Activated naive CD4-positive, alpha-beta T cell treated with anti-CD3 and anti-CD28 coated beads, Interleukin-2, amount 10 ng/mL, durations not matched to agents 7 days and 5 days (primary cell): ENCODE data around the gene KRT34.
"Not testable (repeated sequence)": the region's sequence is repeated elsewhere in the genome, so short reads cannot be mapped to it uniquely, and the experiment has no call there.

Experiments
- CTCF ChIA-PET: fragments of 350-600 bp; sonication (Branson Sonifier 250); formaldehyde crosslinking; loops from one replicate; lab custom pipeline; 2021; ENCODE audit warnings: antibody characterized with exemption; lab: Charles Lee
- DNase-seq: peaks from one replicate; pipeline ENCODE4 v3.0.0-alpha.2; 2020
- H3K27ac Mint-ChIP-seq: one replicate; pipeline ENCODE4 v1.8.0; 2021; ENCODE audit warnings: mild to moderate bottlenecking, moderate library complexity, mixed read lengths
- H3K27me3 Mint-ChIP-seq: one replicate; pipeline ENCODE4 v1.8.0; 2021; ENCODE audit warnings: mild to moderate bottlenecking, mixed read lengths
- H3K36me3 Mint-ChIP-seq: one replicate; pipeline ENCODE4 v1.8.0; 2021; ENCODE audit warnings: mixed read lengths
- H3K4me1 Mint-ChIP-seq: one replicate; pipeline ENCODE4 v1.8.0; 2021; ENCODE audit warnings: mixed read lengths
- H3K4me3 Mint-ChIP-seq: one replicate; pipeline ENCODE4 v1.8.0; 2021; ENCODE audit warnings: mild to moderate bottlenecking, moderate library complexity, mixed read lengths
- H3K9me3 Mint-ChIP-seq: one replicate; pipeline ENCODE4 v1.8.0; 2021; ENCODE audit warnings: mixed read lengths

KRT34 gene

GRCh38 chr17:41367426-41368075, 14.6 kb downstream of the KRT34 start:
- Mint-ChIP-seq H3K4me1 (no peaks in the 10 kb centered on the region), H3K36me3 (no peaks in the 10 kb centered on the region), H3K27me3 (no peaks in the 10 kb centered on the region), H3K9me3 (no peaks in the 10 kb centered on the region), H3K4me3 (no peak overlapping the region), H3K27ac (no peak overlapping the region)
- DNase-seq = no peak
- CTCF ChIA-PET = no interaction called here

GRCh38 chr17:41366070-41366469, 16.0 kb downstream of the KRT34 start:
- Mint-ChIP-seq H3K27me3 (no peaks in the 10 kb centered on the region), H3K4me3 (no peak overlapping the region), H3K27ac (no peak overlapping the region), H3K36me3 (no peaks in the 10 kb centered on the region), H3K9me3 (no peaks in the 10 kb centered on the region), H3K4me1 (no peaks in the 10 kb centered on the region)
- CTCF ChIA-PET = no interaction called here
- no peak for DNase-seq

GRCh38 chr17:41363881-41364280, 18.2 kb downstream of the KRT34 start:
- H3K36me3 Mint-ChIP-seq = no peaks in the 10 kb centered on the region
- H3K4me1 Mint-ChIP-seq = no peaks in the 10 kb centered on the region
- H3K27ac Mint-ChIP-seq = no peak overlapping the region
- no peak for DNase-seq
- CTCF ChIA-PET = no interaction called here
- no peak overlapping the region for H3K4me3 Mint-ChIP-seq
- H3K9me3 Mint-ChIP-seq = no peaks in the 10 kb centered on the region
- H3K27me3 Mint-ChIP-seq = no peaks in the 10 kb centered on the region

- Mint-ChIP-seq H3K4me1 (no peaks in the 10 kb centered on the region), H3K36me3 (no peaks in the 10 kb centered on the region), H3K27me3 (peaks cover 8% of the 10 kb centered on the region), H3K4me3 (no peak overlapping the region), H3K9me3 (no peaks in the 10 kb centered on the region), H3K27ac (no peak overlapping the region)
- CTCF ChIA-PET = no interaction called here
- DNase-seq = no peak
Observed at GRCh38 chr17:41360296-41360995, 21.7 kb downstream of the KRT34 start.

- Mint-ChIP-seq H3K4me1 (peaks cover 5% of the 10 kb centered on the region), H3K36me3 (no peaks in the 10 kb centered on the region), H3K27me3 (peaks cover 25% of the 10 kb centered on the region), H3K4me3 (no peak overlapping the region), H3K9me3 (no peaks in the 10 kb centered on the region), H3K27ac (no peak overlapping the region)
- DNase-seq = no peak
- CTCF ChIA-PET = no interaction called here
Observed at GRCh38 chr17:41354536-41354935, 27.6 kb downstream of the KRT34 start.

GRCh38 chr17:41352597-41353366, 29.3 kb downstream of the KRT34 start:
- H3K36me3 Mint-ChIP-seq = no peaks in the 10 kb centered on the region
- DNase-seq = no peak
- H3K27me3 Mint-ChIP-seq = peaks cover 25% of the 10 kb centered on the region
- no peak overlapping the region for H3K27ac Mint-ChIP-seq
- H3K4me1 Mint-ChIP-seq = peaks cover 5% of the 10 kb centered on the region
- H3K9me3 Mint-ChIP-seq = no peaks in the 10 kb centered on the region
- H3K4me3 Mint-ChIP-seq = no peak overlapping the region
- CTCF ChIA-PET = interaction anchor here (0.5 kb wide), 1 partner anchor 361 kb away, joined by 4 read pairs; no protein-coding TSS in a partner anchor

- Mint-ChIP-seq H3K27me3 (peaks cover 18% of the 10 kb centered on the region), H3K27ac (no peak overlapping the region), H3K4me3 (no peak overlapping the region), H3K9me3 (no peaks in the 10 kb centered on the region), H3K4me1 (peaks cover 5% of the 10 kb centered on the region), H3K36me3 (no peaks in the 10 kb centered on the region)
- CTCF ChIA-PET = no interaction called here
- DNase-seq = no peak
Observed at GRCh38 chr17:41351177-41351576, 30.9 kb downstream of the KRT34 start.

GRCh38 chr17:41350381-41350878, 31.7 kb downstream of the KRT34 start, which contains the start of gene KRT33A:
Gene KRT33A (minus strand): TSS chr17:41350828. CDS start chr17:41350767, 61 bp downstream.
- H3K27me3 Mint-ChIP-seq = peaks cover 21% of the 10 kb centered on the region
- not testable (repeated sequence) for DNase-seq, H3K4me3 Mint-ChIP-seq

GRCh38 chr17:41347869-41348760, 34.0 kb downstream of the KRT34 start:
- peaks cover 12% of the 10 kb centered on the region for H3K27me3 Mint-ChIP-seq
- no peak overlapping the region for H3K27ac Mint-ChIP-seq
- H3K36me3 Mint-ChIP-seq = peaks cover 5% of the 10 kb centered on the region
- H3K4me3 Mint-ChIP-seq = no peak overlapping the region
- CTCF ChIA-PET = interaction anchor here (0.6 to 1.1 kb wide), 3 partner anchors 19 to 1073 kb away, joined by 3 to 4 read pairs (median 3); no protein-coding TSS in a partner anchor
- peaks cover 8% of the 10 kb centered on the region for H3K9me3 Mint-ChIP-seq
- peaks cover 9% of the 10 kb centered on the region for H3K4me1 Mint-ChIP-seq
- DNase-seq = no peak

More at GRCh38 chr17:41350381-41350878, 31.7 kb downstream of the KRT34 start, which contains the start of gene KRT33A:
- H3K27ac Mint-ChIP-seq, H3K4me1 Mint-ChIP-seq, H3K36me3 Mint-ChIP-seq, CTCF ChIA-PET, H3K9me3 Mint-ChIP-seq: not testable (repeated sequence)

- H3K4me3 Mint-ChIP-seq, H3K27me3 Mint-ChIP-seq, CTCF ChIA-PET, H3K27ac Mint-ChIP-seq, DNase-seq: not testable (repeated sequence)
- peaks cover 23% of the 10 kb centered on the region for H3K9me3 Mint-ChIP-seq
- H3K4me1 Mint-ChIP-seq = peaks cover 22% of the 10 kb centered on the region
- peaks cover 19% of the 10 kb centered on the region for H3K36me3 Mint-ChIP-seq
Observed at GRCh38 chr17:41346421-41346820, 35.7 kb downstream of the KRT34 start.

GRCh38 chr17:41345992-41346391, 36.1 kb downstream of the KRT34 start:
- no peak for DNase-seq
- Mint-ChIP-seq H3K4me1 (peaks cover 26% of the 10 kb centered on the region), H3K9me3 (peaks cover 23% of the 10 kb centered on the region), H3K27me3 (peaks cover 4% of the 10 kb centered on the region), H3K27ac (no peak overlapping the region), H3K4me3 (no peak overlapping the region), H3K36me3 (peaks cover 19% of the 10 kb centered on the region)
- CTCF ChIA-PET = no interaction called here

- peaks cover 19% of the 10 kb centered on the region for H3K36me3 Mint-ChIP-seq
- H3K27ac Mint-ChIP-seq = no peak overlapping the region
- H3K4me3 Mint-ChIP-seq = no peak overlapping the region
- no peak for DNase-seq
- H3K9me3 Mint-ChIP-seq = peaks cover 23% of the 10 kb centered on the region
- H3K4me1 Mint-ChIP-seq = peaks cover 56% of the 10 kb centered on the region
- peaks cover 4% of the 10 kb centered on the region for H3K27me3 Mint-ChIP-seq
- CTCF ChIA-PET = no interaction called here
Observed at GRCh38 chr17:41343029-41343428, 39.1 kb downstream of the KRT34 start.
